SK-N-SH treated with all-trans-retinoic acid at 6 μM for 48 hours (cell line): ENCODE measurements around the gene CIB1.
"Not testable (repeated sequence)": the region's sequence is repeated elsewhere in the genome, so short reads cannot be mapped to it uniquely, and the experiment has no call there.

Experiments
- ATAC-seq: fragments of 200-7000 bp; cut with Tn5 transposase; 3 replicates; pipeline ENCODE4 v1.9.1; 2020; ENCODE audit warnings: mild to moderate bottlenecking, moderate library complexity
- ARNTL ChIP-seq: fragments of 450-650 bp; formaldehyde crosslinking; IDR thresholded peaks from 2 replicates; pipeline ENCODE4 v1.5.0; 2020; ENCODE audit warnings: low read depth, mild to moderate bottlenecking, moderate library complexity, borderline replicate concordance
- BACH2 ChIP-seq: fragments of 250-450 bp; sonication (Bioruptor Pico); IDR thresholded peaks from 2 replicates; pipeline ENCODE4 v1.9.0; 2021; ENCODE audit warnings: mild to moderate bottlenecking, borderline replicate concordance
- CREB5 ChIP-seq: fragments of 250-450 bp; sonication (Bioruptor Pico); IDR thresholded peaks from 2 replicates; pipeline ENCODE4 v1.5.1; 2020; ENCODE audit warnings: low read depth, mild to moderate bottlenecking, moderate library complexity
- CSDC2 ChIP-seq: fragments of 250-450 bp; sonication (Bioruptor Pico); IDR thresholded peaks from 2 replicates; pipeline ENCODE4 v1.5.0; 2020; ENCODE audit warnings: mild to moderate bottlenecking, moderate library complexity
- ESRRG ChIP-seq: fragments of 250-450 bp; sonication (Bioruptor Pico); IDR thresholded peaks from 2 replicates; pipeline ENCODE4 v1.6.1; 2021; ENCODE audit warnings: mild to moderate bottlenecking
- GLIS3 ChIP-seq: fragments of 250-450 bp; sonication (Bioruptor Pico); IDR thresholded peaks from 2 replicates; pipeline ENCODE4 v1.5.0; 2020; ENCODE audit warnings: mild to moderate bottlenecking, moderate library complexity
- ISL1 ChIP-seq: fragments of 250-450 bp; sonication (Bioruptor Pico); IDR thresholded peaks from 2 replicates; pipeline ENCODE4 v2.1.2; 2022; ENCODE audit warnings: mild to moderate bottlenecking, moderate library complexity
- OSR1 ChIP-seq: fragments of 250-450 bp; sonication (Bioruptor Pico); IDR thresholded peaks from 2 replicates; pipeline ENCODE4 v1.8.0; 2022; ENCODE audit warnings: moderate library complexity, mild to moderate bottlenecking, inconsistent platforms
- POU6F1 ChIP-seq: fragments of 250-450 bp; sonication (Bioruptor Pico); IDR thresholded peaks from 2 replicates; pipeline ENCODE4 v1.8.0; 2021; ENCODE audit warnings: low read depth, mild to moderate bottlenecking, moderate library complexity, borderline replicate concordance
- PPARA ChIP-seq: fragments of 250-450 bp; sonication (Bioruptor Pico); IDR thresholded peaks from 2 replicates; pipeline ENCODE4 v1.5.0; 2020; ENCODE audit warnings: mild to moderate bottlenecking, borderline replicate concordance
- RARB ChIP-seq: fragments of 250-450 bp; sonication (Bioruptor Pico); IDR thresholded peaks from 2 replicates; pipeline ENCODE4 v1.8.0; 2021; ENCODE audit warnings: mild to moderate bottlenecking, moderate library complexity
- SNAI2 ChIP-seq: fragments of 250-450 bp; sonication (Bioruptor Pico); IDR thresholded peaks from 2 replicates; pipeline ENCODE4 v1.5.0; 2020; ENCODE audit warnings: mild to moderate bottlenecking, moderate library complexity
- TCF4 ChIP-seq: fragments of 250-450 bp; sonication (Bioruptor Pico); IDR thresholded peaks from 2 replicates; pipeline ENCODE4 v1.8.0; 2021; ENCODE audit warnings: mild to moderate bottlenecking, moderate library complexity, borderline replicate concordance
- TOX ChIP-seq: fragments of 250-450 bp; sonication (Bioruptor Pico); IDR thresholded peaks from 2 replicates; pipeline ENCODE4 v1.8.0; 2021; ENCODE audit warnings: mild to moderate bottlenecking, moderate library complexity, borderline replicate concordance
- TSHZ2 ChIP-seq: fragments of 250-450 bp; sonication (Bioruptor Pico); IDR thresholded peaks from 2 replicates; pipeline ENCODE4 v1.5.0; 2020; ENCODE audit warnings: mild to moderate bottlenecking, moderate library complexity
- ZC3H10 ChIP-seq: fragments of 250-450 bp; sonication (Bioruptor Pico); IDR thresholded peaks from 2 replicates; pipeline ENCODE4 v1.5.1; 2021; ENCODE audit warnings: mild to moderate bottlenecking, moderate library complexity
- ZFP30 ChIP-seq: fragments of 450-650 bp; formaldehyde crosslinking; IDR thresholded peaks from 2 replicates; pipeline ENCODE4 v1.5.0; 2022; ENCODE audit warnings: mild to moderate bottlenecking, moderate library complexity
- ZNF565 ChIP-seq: fragments of 450-650 bp; formaldehyde crosslinking; conservative IDR thresholded peaks from 2 replicates; pipeline ENCODE4 v1.5.0; 2020; ENCODE audit warnings: low read depth, mild to moderate bottlenecking, moderate library complexity
- ZNF70 ChIP-seq: fragments of 450-650 bp; formaldehyde crosslinking; IDR thresholded peaks from 2 replicates; pipeline ENCODE4 v1.5.0; 2020; ENCODE audit warnings: mild to moderate bottlenecking, moderate library complexity
- ZNF8 ChIP-seq: fragments of 450-650 bp; formaldehyde crosslinking; IDR thresholded peaks from 2 replicates; pipeline ENCODE4 v1.5.0; 2020; ENCODE audit warnings: mild to moderate bottlenecking, moderate library complexity

The CIB1 gene

GRCh38 chr15:90188914-90189748 is 44.6 kb downstream of the CIB1 start:
- ATAC-seq: no peak
- TF ChIP-seq ZFP30 (CRISPR knock-in tag) (no peak), ESRRG (no peak), CREB5 (CRISPR knock-in tag) (no peak), POU6F1 (no peak), ZNF8 (no peak), PPARA (CRISPR knock-in tag) (no peak), ISL1 (CRISPR knock-in tag) (no peak), ZNF565 (CRISPR knock-in tag) (no peak), TCF4 (no peak), ARNTL (CRISPR knock-in tag) (no peak)

GRCh38 chr15:90188065-90188464 is 45.7 kb downstream of the CIB1 start:
- not testable (repeated sequence) for ATAC-seq

GRCh38 chr15:90187257-90187868 is 46.4 kb downstream of the CIB1 start:
- ATAC-seq: no peak
- TF ChIP-seq RARB (CRISPR knock-in tag): no peak

GRCh38 chr15:90184786-90185704 is 48.7 kb downstream of the CIB1 start:
- ATAC-seq: peak; percentile 90
- TF ChIP-seq POU6F1 (no peak), SNAI2 (CRISPR knock-in tag) (no peak), ZNF70 (CRISPR knock-in tag) (no peak), ZFP30 (CRISPR knock-in tag) (no peak), OSR1 (CRISPR knock-in tag) (no peak), TOX (no peak), BACH2 (no peak), ZNF8 (no peak), CSDC2 (CRISPR knock-in tag) (no peak)

GRCh38 chr15:90184119-90184785 is 49.5 kb downstream of the CIB1 start:
- TF ChIP-seq TCF4: no peak
- peak; percentile 74; the same call in 1 of the 2 replicates for TF ChIP-seq GLIS3 (CRISPR knock-in tag)
- peak; percentile 82 for ATAC-seq

GRCh38 chr15:90181776-90182175 is 52.0 kb downstream of the CIB1 start:
- no peak for TF ChIP-seq ZC3H10
- no peak for TF ChIP-seq TSHZ2 (CRISPR knock-in tag)
- TF ChIP-seq ESRRG: no peak
- no peak for TF ChIP-seq GLIS3 (CRISPR knock-in tag)
- no peak for TF ChIP-seq PPARA (CRISPR knock-in tag)
- TF ChIP-seq TOX: no peak
- no peak for TF ChIP-seq ARNTL (CRISPR knock-in tag)
- no peak for TF ChIP-seq CSDC2 (CRISPR knock-in tag)
- TF ChIP-seq BACH2: no peak
- no peak for TF ChIP-seq ZFP30 (CRISPR knock-in tag)
- TF ChIP-seq OSR1 (CRISPR knock-in tag): no peak
- ATAC-seq: no peak
